ENCODE measurements around the gene CA5B.
"Not testable (repeated sequence)": the region's sequence is repeated elsewhere in the genome, so short reads cannot be mapped to it uniquely, and the experiment has no call there.

CA5B gene

GRCh38 chrX:15813416-15813815 is 75.3 kb downstream of the CA5B start:
- H3K4me1 ChIP-seq (ENCODE audit: control insufficient read depth, insufficient read depth, low read length, poor library complexity, severe bottlenecking) = peaks cover 10% of the 10 kb centered on the region
- H3K9me3 ChIP-seq (ENCODE audit: control insufficient read depth, low read length) = no peaks in the 10 kb centered on the region
- no peak overlapping the region for H3K4me3 ChIP-seq (ENCODE audit: insufficient read depth, low read depth, low read length, poor library complexity, severe bottlenecking)
- peaks cover 46% of the 10 kb centered on the region for H3K36me3 ChIP-seq (ENCODE audit: control insufficient read depth, insufficient read depth, low read length)
- no peak overlapping the region for H3K27ac ChIP-seq (ENCODE audit: insufficient read depth, low read length, poor library complexity, severe bottlenecking)
- no peaks in the 10 kb centered on the region for H3K27me3 ChIP-seq (replicated peaks; ENCODE audit: control insufficient read depth, insufficient read depth, low read length, poor library complexity, severe bottlenecking)
- no peak for DNase-seq

DNA sequence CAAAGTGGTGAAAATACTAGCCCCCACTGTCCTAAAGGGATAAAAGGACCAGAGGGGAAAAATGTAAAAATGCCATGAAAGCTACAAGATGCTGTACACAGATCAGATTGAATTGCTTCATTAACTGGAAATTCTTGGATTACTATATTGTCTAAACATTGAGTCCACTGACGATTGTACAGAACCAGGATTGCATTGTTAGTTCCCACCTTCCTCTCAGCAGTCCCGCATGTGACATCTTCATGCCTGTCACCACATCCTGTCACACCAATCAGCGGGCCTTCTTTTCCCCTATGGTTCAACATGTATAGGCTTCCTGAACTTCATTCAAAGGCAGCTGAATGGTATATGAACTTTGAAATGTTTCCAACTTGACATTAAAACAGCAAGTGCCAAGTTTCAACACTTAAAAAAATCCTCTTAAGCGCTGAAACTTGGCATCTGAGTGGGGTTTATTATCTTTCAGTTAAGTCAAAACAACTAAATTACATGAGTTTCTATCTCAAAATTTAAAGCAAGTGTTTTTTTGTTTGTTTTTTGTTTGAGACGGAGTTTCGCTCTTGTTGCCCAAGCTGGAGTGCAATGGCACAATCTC is 76.8 kb downstream of the CA5B start:
- no peaks in the 10 kb centered on the region for H3K27me3 ChIP-seq (replicated peaks; ENCODE audit: control insufficient read depth, insufficient read depth, low read length, poor library complexity, severe bottlenecking)
- no peak for DNase-seq
- no peak overlapping the region for H3K27ac ChIP-seq (ENCODE audit: insufficient read depth, low read length, poor library complexity, severe bottlenecking)
- peaks cover 37% of the 10 kb centered on the region for H3K36me3 ChIP-seq (ENCODE audit: control insufficient read depth, insufficient read depth, low read length)
- no peaks in the 10 kb centered on the region for H3K9me3 ChIP-seq (ENCODE audit: control insufficient read depth, low read length)
- H3K4me3 ChIP-seq (ENCODE audit: insufficient read depth, low read depth, low read length, poor library complexity, severe bottlenecking) = no peak overlapping the region
- peaks cover 10% of the 10 kb centered on the region for H3K4me1 ChIP-seq (ENCODE audit: control insufficient read depth, insufficient read depth, low read length, poor library complexity, severe bottlenecking)

- H3K4me3 ChIP-seq (ENCODE audit: insufficient read depth, low read depth, low read length, poor library complexity, severe bottlenecking) = no peak overlapping the region
- H3K27me3 ChIP-seq (replicated peaks; ENCODE audit: control insufficient read depth, insufficient read depth, low read length, poor library complexity, severe bottlenecking) = no peaks in the 10 kb centered on the region
- H3K27ac ChIP-seq (ENCODE audit: insufficient read depth, low read length, poor library complexity, severe bottlenecking) = no peak overlapping the region
- H3K4me1 ChIP-seq (ENCODE audit: control insufficient read depth, insufficient read depth, low read length, poor library complexity, severe bottlenecking) = peaks cover 10% of the 10 kb centered on the region
- H3K9me3 ChIP-seq (ENCODE audit: control insufficient read depth, low read length) = no peaks in the 10 kb centered on the region
- peak in 1 of 3 donors; percentile 0 for DNase-seq
- H3K36me3 ChIP-seq (ENCODE audit: control insufficient read depth, insufficient read depth, low read length) = peaks cover 38% of the 10 kb centered on the region
These were observed 77.8 kb downstream of the CA5B start for GRCh38 chrX:15815779-15816437.

DNA sequence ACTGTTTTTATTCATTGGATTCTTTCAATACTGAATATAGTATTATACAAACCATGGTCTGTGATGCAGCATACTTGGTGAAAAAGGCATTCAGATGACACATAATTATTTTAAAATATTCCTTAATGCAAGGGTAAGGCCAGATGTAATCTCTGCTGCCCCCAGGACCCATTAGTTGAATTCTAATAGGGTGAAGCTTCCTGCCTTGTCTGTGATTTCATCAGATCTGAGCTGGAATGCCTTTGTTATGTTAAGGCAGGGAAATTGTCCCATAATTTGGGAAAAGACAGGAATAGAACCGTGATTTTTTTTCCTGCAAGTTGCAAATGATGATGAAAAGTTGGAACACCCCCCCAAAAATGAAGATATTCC is 78.4 kb downstream of the CA5B start:
- Histone ChIP-seq H3K4me1 (ENCODE audit: control insufficient read depth, insufficient read depth, low read length, poor library complexity, severe bottlenecking) (peaks cover 10% of the 10 kb centered on the region), H3K36me3 (ENCODE audit: control insufficient read depth, insufficient read depth, low read length) (peaks cover 37% of the 10 kb centered on the region), H3K27ac (ENCODE audit: insufficient read depth, low read length, poor library complexity, severe bottlenecking) (peak overlapping the region; percentile 15), H3K27me3 (replicated peaks; ENCODE audit: control insufficient read depth, insufficient read depth, low read length, poor library complexity, severe bottlenecking) (no peaks in the 10 kb centered on the region), H3K9me3 (ENCODE audit: control insufficient read depth, low read length) (no peaks in the 10 kb centered on the region), H3K4me3 (ENCODE audit: insufficient read depth, low read depth, low read length, poor library complexity, severe bottlenecking) (no peak overlapping the region)
- DNase-seq = no peak

- H3K4me1 ChIP-seq (ENCODE audit: control insufficient read depth, insufficient read depth, low read length, poor library complexity, severe bottlenecking) = peaks cover 10% of the 10 kb centered on the region
- H3K36me3 ChIP-seq (ENCODE audit: control insufficient read depth, insufficient read depth, low read length) = peaks cover 37% of the 10 kb centered on the region
- peak overlapping the region; percentile 15 for H3K27ac ChIP-seq (ENCODE audit: insufficient read depth, low read length, poor library complexity, severe bottlenecking)
- H3K27me3 ChIP-seq (replicated peaks; ENCODE audit: control insufficient read depth, insufficient read depth, low read length, poor library complexity, severe bottlenecking) = no peaks in the 10 kb centered on the region
- peak; percentile 4 to 24 (median 14) for DNase-seq
- no peak overlapping the region for H3K4me3 ChIP-seq (ENCODE audit: insufficient read depth, low read depth, low read length, poor library complexity, severe bottlenecking)
- no peaks in the 10 kb centered on the region for H3K9me3 ChIP-seq (ENCODE audit: control insufficient read depth, low read length)
These were observed 78.8 kb downstream of the CA5B start for GRCh38 chrX:15816886-15817285.

DNA sequence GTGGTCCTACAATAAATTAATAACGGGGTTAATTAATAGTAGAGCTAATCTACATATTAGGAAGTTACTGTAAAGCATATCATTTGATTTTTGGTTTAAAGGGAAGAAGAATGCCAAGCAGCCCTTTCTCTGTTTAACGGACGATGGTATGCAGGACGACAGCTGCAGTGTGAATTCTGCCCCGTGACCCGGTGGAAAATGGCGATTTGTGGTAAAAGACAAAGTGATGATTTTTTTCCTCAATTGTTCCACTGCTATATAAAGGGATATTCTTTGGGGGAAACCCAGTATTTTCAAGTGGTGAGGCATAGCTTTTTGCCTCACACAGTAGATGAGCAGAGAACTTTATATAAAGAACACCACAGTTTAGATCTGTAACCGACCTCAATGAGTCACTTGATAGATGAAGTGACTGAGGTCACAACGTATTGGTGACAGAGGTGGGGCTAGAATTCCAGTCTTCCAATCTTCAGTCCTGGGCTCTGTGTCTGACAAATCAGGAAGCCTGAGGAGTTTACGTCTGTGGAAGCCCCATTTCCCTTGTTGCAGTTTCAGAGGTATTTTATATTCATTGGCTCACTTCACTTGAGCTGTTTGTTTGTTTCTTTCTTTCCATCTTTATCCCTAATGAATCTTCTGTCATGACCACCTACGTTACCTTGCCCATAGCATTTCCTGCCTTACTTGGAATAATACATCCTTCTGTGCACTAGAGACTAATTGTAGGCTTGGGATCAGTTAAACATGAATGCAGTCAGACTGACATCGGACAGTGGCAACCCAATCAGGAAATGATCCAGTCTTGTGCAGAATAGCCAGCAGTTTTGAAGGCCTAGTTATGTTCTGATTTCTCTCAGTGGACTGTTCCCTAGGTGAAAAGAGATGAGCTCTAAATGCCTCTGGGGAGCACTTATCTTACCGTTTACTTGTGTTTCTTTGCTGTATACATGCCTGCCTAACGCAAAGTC is 82.3 kb downstream of the CA5B start:
- Histone ChIP-seq H3K36me3 (ENCODE audit: control insufficient read depth, insufficient read depth, low read length) (peaks cover 26% of the 10 kb centered on the region), H3K27ac (ENCODE audit: insufficient read depth, low read length, poor library complexity, severe bottlenecking) (no peak overlapping the region), H3K27me3 (replicated peaks; ENCODE audit: control insufficient read depth, insufficient read depth, low read length, poor library complexity, severe bottlenecking) (no peaks in the 10 kb centered on the region), H3K9me3 (ENCODE audit: control insufficient read depth, low read length) (no peaks in the 10 kb centered on the region), H3K4me3 (ENCODE audit: insufficient read depth, low read depth, low read length, poor library complexity, severe bottlenecking) (no peak overlapping the region), H3K4me1 (ENCODE audit: control insufficient read depth, insufficient read depth, low read length, poor library complexity, severe bottlenecking) (peaks cover 4% of the 10 kb centered on the region)
- DNase-seq = no peak

- no peak overlapping the region for H3K4me3 ChIP-seq (ENCODE audit: insufficient read depth, low read depth, low read length, poor library complexity, severe bottlenecking)
- H3K27ac ChIP-seq (ENCODE audit: insufficient read depth, low read length, poor library complexity, severe bottlenecking) = no peak overlapping the region
These were observed 84.9 kb downstream of the CA5B start for GRCh38 chrX:15822922-15823321.

GRCh38 chrX:15825936-15826335 is 87.9 kb downstream of the CA5B start:
- no peak overlapping the region for H3K27ac ChIP-seq (ENCODE audit: insufficient read depth, low read length, poor library complexity, severe bottlenecking)
- H3K4me3 ChIP-seq (ENCODE audit: insufficient read depth, low read depth, low read length, poor library complexity, severe bottlenecking) = no peak overlapping the region
- no peaks in the 10 kb centered on the region for H3K9me3 ChIP-seq (ENCODE audit: control insufficient read depth, low read length)
- DNase-seq = no peak
- H3K36me3 ChIP-seq (ENCODE audit: control insufficient read depth, insufficient read depth, low read length) = peaks cover 16% of the 10 kb centered on the region
- no peaks in the 10 kb centered on the region for H3K4me1 ChIP-seq (ENCODE audit: control insufficient read depth, insufficient read depth, low read length, poor library complexity, severe bottlenecking)
- no peaks in the 10 kb centered on the region for H3K27me3 ChIP-seq (replicated peaks; ENCODE audit: control insufficient read depth, insufficient read depth, low read length, poor library complexity, severe bottlenecking)

More at GRCh38 chrX:15822922-15823321, 84.9 kb downstream of the CA5B start:
- H3K4me1 ChIP-seq (ENCODE audit: control insufficient read depth, insufficient read depth, low read length, poor library complexity, severe bottlenecking) = no peaks in the 10 kb centered on the region
- no peaks in the 10 kb centered on the region for H3K9me3 ChIP-seq (ENCODE audit: control insufficient read depth, low read length)
- H3K27me3 ChIP-seq (replicated peaks; ENCODE audit: control insufficient read depth, insufficient read depth, low read length, poor library complexity, severe bottlenecking) = no peaks in the 10 kb centered on the region
- H3K36me3 ChIP-seq (ENCODE audit: control insufficient read depth, insufficient read depth, low read length) = peaks cover 26% of the 10 kb centered on the region
- DNase-seq = no peak

DNA sequence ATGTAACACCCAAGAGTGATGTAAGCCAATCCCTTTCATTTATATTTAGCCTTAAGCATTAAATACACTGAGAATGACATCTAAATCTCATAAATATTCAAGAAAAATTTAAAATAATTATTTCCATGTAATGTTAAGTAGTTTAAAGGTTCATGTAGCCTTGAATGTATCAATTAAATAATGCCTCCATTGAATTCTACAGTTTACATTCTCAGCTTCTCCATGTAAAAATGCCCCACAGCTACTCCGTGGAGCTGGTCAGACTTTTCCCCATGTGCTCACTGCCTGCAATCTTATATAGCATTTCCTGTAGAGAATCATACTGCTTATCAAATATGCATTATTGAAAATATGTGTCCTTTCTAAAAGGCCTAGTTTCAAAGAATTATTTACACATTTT is 91.1 kb downstream of the CA5B start:
- no peaks in the 10 kb centered on the region for H3K4me1 ChIP-seq (ENCODE audit: control insufficient read depth, insufficient read depth, low read length, poor library complexity, severe bottlenecking)
- H3K36me3 ChIP-seq (ENCODE audit: control insufficient read depth, insufficient read depth, low read length) = peaks cover 4% of the 10 kb centered on the region
- no peak overlapping the region for H3K4me3 ChIP-seq (ENCODE audit: insufficient read depth, low read depth, low read length, poor library complexity, severe bottlenecking)
- no peaks in the 10 kb centered on the region for H3K9me3 ChIP-seq (ENCODE audit: control insufficient read depth, low read length)
- no peaks in the 10 kb centered on the region for H3K27me3 ChIP-seq (replicated peaks; ENCODE audit: control insufficient read depth, insufficient read depth, low read length, poor library complexity, severe bottlenecking)
- no peak for DNase-seq
- no peak overlapping the region for H3K27ac ChIP-seq (ENCODE audit: insufficient read depth, low read length, poor library complexity, severe bottlenecking)

GRCh38 chrX:15831347-15831746 is 93.3 kb downstream of the CA5B start:
- not testable (repeated sequence) for H3K9me3 ChIP-seq (ENCODE audit: control insufficient read depth, low read length); H3K4me1 ChIP-seq (ENCODE audit: control insufficient read depth, insufficient read depth, low read length, poor library complexity, severe bottlenecking); H3K36me3 ChIP-seq (ENCODE audit: control insufficient read depth, insufficient read depth, low read length); DNase-seq; H3K27me3 ChIP-seq (replicated peaks; ENCODE audit: control insufficient read depth, insufficient read depth, low read length, poor library complexity, severe bottlenecking); H3K4me3 ChIP-seq (ENCODE audit: insufficient read depth, low read depth, low read length, poor library complexity, severe bottlenecking); H3K27ac ChIP-seq (ENCODE audit: insufficient read depth, low read length, poor library complexity, severe bottlenecking)

All from effector memory CD4-positive, alpha-beta T cell (primary cell).